ENCODE measurements around the gene AMPD2.
A peak's percentile ranks its signal among the peaks of the same experiment; 100 is the strongest.

Gene AMPD2

GRCh38 chr1:109618661-109619575 is 719 bp upstream of the AMPD2 start:
- peaks cover 25% of the 10 kb centered on the region for H3K4me1 ChIP-seq (ENCODE audit: control insufficient read depth, insufficient read depth, low read length)
- peak overlapping the region; percentile 16 for H3K9ac ChIP-seq (ENCODE audit: low read depth, low read length)
- H3K36me3 ChIP-seq (ENCODE audit: control insufficient read depth, insufficient read depth, low read length), result no peaks in the 10 kb centered on the region
- H3K27me3 ChIP-seq (ENCODE audit: control insufficient read depth, insufficient read depth, low read length), result no peaks in the 10 kb centered on the region
- H3K9me3 ChIP-seq (ENCODE audit: control insufficient read depth, insufficient read depth, low read length), result no peaks in the 10 kb centered on the region
- peak overlapping the region; percentile 83 for H3K4me3 ChIP-seq (ENCODE audit: low read depth, low read length)

- Histone ChIP-seq H3K9me3 (ENCODE audit: control insufficient read depth, insufficient read depth, low read length) (no peaks in the 10 kb centered on the region), H3K4me1 (ENCODE audit: control insufficient read depth, insufficient read depth, low read length) (peaks cover 25% of the 10 kb centered on the region), H3K36me3 (ENCODE audit: control insufficient read depth, insufficient read depth, low read length) (no peaks in the 10 kb centered on the region), H3K9ac (ENCODE audit: low read depth, low read length) (peak overlapping the region; percentile 9), H3K27me3 (ENCODE audit: control insufficient read depth, insufficient read depth, low read length) (no peaks in the 10 kb centered on the region), H3K4me3 (ENCODE audit: low read depth, low read length) (peak overlapping the region; percentile 83)
Observed at GRCh38 chr1:109620401-109620791, 759 bp downstream of the AMPD2 start.

- Histone ChIP-seq H3K36me3 (ENCODE audit: control insufficient read depth, insufficient read depth, low read length) (no peaks in the 10 kb centered on the region), H3K27me3 (ENCODE audit: control insufficient read depth, insufficient read depth, low read length) (no peaks in the 10 kb centered on the region), H3K9ac (ENCODE audit: low read depth, low read length) (no peak overlapping the region), H3K4me3 (ENCODE audit: low read depth, low read length) (peak overlapping the region; percentile 83), H3K4me1 (ENCODE audit: control insufficient read depth, insufficient read depth, low read length) (peaks cover 25% of the 10 kb centered on the region), H3K9me3 (ENCODE audit: control insufficient read depth, insufficient read depth, low read length) (no peaks in the 10 kb centered on the region)
Observed at GRCh38 chr1:109620841-109621286, 1.2 kb downstream of the AMPD2 start.

- no peak overlapping the region for H3K9ac ChIP-seq (ENCODE audit: low read depth, low read length)
- peak overlapping the region; percentile 83 for H3K4me3 ChIP-seq (ENCODE audit: low read depth, low read length)
- H3K36me3 ChIP-seq (ENCODE audit: control insufficient read depth, insufficient read depth, low read length), result peaks cover 1% of the 10 kb centered on the region
- no peaks in the 10 kb centered on the region for H3K9me3 ChIP-seq (ENCODE audit: control insufficient read depth, insufficient read depth, low read length)
- H3K4me1 ChIP-seq (ENCODE audit: control insufficient read depth, insufficient read depth, low read length), result peaks cover 25% of the 10 kb centered on the region
- no peaks in the 10 kb centered on the region for H3K27me3 ChIP-seq (ENCODE audit: control insufficient read depth, insufficient read depth, low read length)
Observed at GRCh38 chr1:109621379-109622136, 1.9 kb downstream of the AMPD2 start.

GRCh38 chr1:109622137-109622892 is 2.7 kb downstream of the AMPD2 start:
- Histone ChIP-seq H3K9me3 (ENCODE audit: control insufficient read depth, insufficient read depth, low read length) (no peaks in the 10 kb centered on the region), H3K27me3 (ENCODE audit: control insufficient read depth, insufficient read depth, low read length) (no peaks in the 10 kb centered on the region), H3K9ac (ENCODE audit: low read depth, low read length) (no peak overlapping the region), H3K4me1 (ENCODE audit: control insufficient read depth, insufficient read depth, low read length) (peaks cover 20% of the 10 kb centered on the region), H3K4me3 (ENCODE audit: low read depth, low read length) (no peak overlapping the region), H3K36me3 (ENCODE audit: control insufficient read depth, insufficient read depth, low read length) (peaks cover 9% of the 10 kb centered on the region)

GRCh38 chr1:109622895-109623294 is 3.3 kb downstream of the AMPD2 start:
- H3K36me3 ChIP-seq (ENCODE audit: control insufficient read depth, insufficient read depth, low read length), result peaks cover 15% of the 10 kb centered on the region
- H3K9ac ChIP-seq (ENCODE audit: low read depth, low read length), result no peak overlapping the region
- H3K4me3 ChIP-seq (ENCODE audit: low read depth, low read length), result no peak overlapping the region
- H3K4me1 ChIP-seq (ENCODE audit: control insufficient read depth, insufficient read depth, low read length), result peaks cover 16% of the 10 kb centered on the region
- H3K9me3 ChIP-seq (ENCODE audit: control insufficient read depth, insufficient read depth, low read length), result no peaks in the 10 kb centered on the region
- H3K27me3 ChIP-seq (ENCODE audit: control insufficient read depth, insufficient read depth, low read length), result no peaks in the 10 kb centered on the region

- H3K4me1 ChIP-seq (ENCODE audit: control insufficient read depth, insufficient read depth, low read length), result peaks cover 13% of the 10 kb centered on the region
- no peaks in the 10 kb centered on the region for H3K27me3 ChIP-seq (ENCODE audit: control insufficient read depth, insufficient read depth, low read length)
- H3K9me3 ChIP-seq (ENCODE audit: control insufficient read depth, insufficient read depth, low read length), result no peaks in the 10 kb centered on the region
- H3K36me3 ChIP-seq (ENCODE audit: control insufficient read depth, insufficient read depth, low read length), result peaks cover 22% of the 10 kb centered on the region
- H3K4me3 ChIP-seq (ENCODE audit: low read depth, low read length), result no peak overlapping the region
- no peak overlapping the region for H3K9ac ChIP-seq (ENCODE audit: low read depth, low read length)
Observed at GRCh38 chr1:109623601-109624161, 4.0 kb downstream of the AMPD2 start.

GRCh38 chr1:109624201-109625010 is 4.8 kb downstream of the AMPD2 start:
- Histone ChIP-seq H3K4me3 (ENCODE audit: low read depth, low read length) (no peak overlapping the region), H3K4me1 (ENCODE audit: control insufficient read depth, insufficient read depth, low read length) (peaks cover 6% of the 10 kb centered on the region), H3K9ac (ENCODE audit: low read depth, low read length) (no peak overlapping the region), H3K36me3 (ENCODE audit: control insufficient read depth, insufficient read depth, low read length) (peaks cover 29% of the 10 kb centered on the region), H3K9me3 (ENCODE audit: control insufficient read depth, insufficient read depth, low read length) (no peaks in the 10 kb centered on the region), H3K27me3 (ENCODE audit: control insufficient read depth, insufficient read depth, low read length) (no peaks in the 10 kb centered on the region)

- H3K27me3 ChIP-seq (ENCODE audit: control insufficient read depth, insufficient read depth, low read length), result no peaks in the 10 kb centered on the region
- H3K9me3 ChIP-seq (ENCODE audit: control insufficient read depth, insufficient read depth, low read length), result no peaks in the 10 kb centered on the region
- peaks cover 37% of the 10 kb centered on the region for H3K36me3 ChIP-seq (ENCODE audit: control insufficient read depth, insufficient read depth, low read length)
- H3K9ac ChIP-seq (ENCODE audit: low read depth, low read length), result no peak overlapping the region
- H3K4me3 ChIP-seq (ENCODE audit: low read depth, low read length), result no peak overlapping the region
- H3K4me1 ChIP-seq (ENCODE audit: control insufficient read depth, insufficient read depth, low read length), result peaks cover 5% of the 10 kb centered on the region
Observed at GRCh38 chr1:109625176-109625575, 5.5 kb downstream of the AMPD2 start.

GRCh38 chr1:109625601-109626560 is 6.2 kb downstream of the AMPD2 start:
- Histone ChIP-seq H3K36me3 (ENCODE audit: control insufficient read depth, insufficient read depth, low read length) (peaks cover 41% of the 10 kb centered on the region), H3K27me3 (ENCODE audit: control insufficient read depth, insufficient read depth, low read length) (no peaks in the 10 kb centered on the region), H3K9me3 (ENCODE audit: control insufficient read depth, insufficient read depth, low read length) (no peaks in the 10 kb centered on the region), H3K9ac (ENCODE audit: low read depth, low read length) (no peak overlapping the region), H3K4me1 (ENCODE audit: control insufficient read depth, insufficient read depth, low read length) (peaks cover 5% of the 10 kb centered on the region), H3K4me3 (ENCODE audit: low read depth, low read length) (no peak overlapping the region)
